ENCODE results near the gene SAMD3. TPM values are rescaled to one million over a fixed set of nuclear protein-coding genes. Genes with fewer than 3 reads are reported as not detected.

Gene SAMD3
- total RNA-seq, 4 donors from 2014 or later = 3.4 to 4.1 TPM; not detected in 2

DNA sequence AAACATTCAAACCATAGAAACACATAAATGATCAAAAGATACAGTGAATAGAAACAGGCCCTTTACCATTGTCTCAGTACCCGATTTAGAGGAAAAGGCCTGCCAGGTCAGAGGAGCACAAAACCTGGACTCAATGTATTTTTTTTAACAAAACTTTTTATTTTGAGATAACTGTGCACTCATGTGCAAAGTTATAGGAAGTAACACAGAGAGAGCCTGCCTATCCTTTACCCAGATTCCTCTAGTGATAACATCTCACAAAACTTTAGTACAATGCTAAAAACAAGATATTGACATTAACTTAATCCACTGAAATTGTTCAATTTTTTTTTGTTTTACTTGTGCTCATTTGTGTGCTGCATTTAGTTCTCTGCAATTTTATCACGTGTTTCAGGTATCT is 36.8 kb upstream of the SAMD3 start:
- DNase-seq = no peak
- H3K9me3 ChIP-seq = no peaks in the 10 kb centered on the region
- no peak overlapping the region for H3K27ac ChIP-seq
- no peaks in the 10 kb centered on the region for H3K27me3 ChIP-seq
- H3K4me3 ChIP-seq = no peak overlapping the region
- no peaks in the 10 kb centered on the region for H3K36me3 ChIP-seq
- no peaks in the 10 kb centered on the region for H3K4me1 ChIP-seq
- no peak for TF ChIP-seq POLR2A (IDR thresholded peaks at IDR 0.05)

- Histone ChIP-seq H3K36me3 (no peaks in the 10 kb centered on the region), H3K4me1 (no peaks in the 10 kb centered on the region), H3K27me3 (no peaks in the 10 kb centered on the region), H3K27ac (no peak overlapping the region), H3K4me3 (no peak overlapping the region), H3K9me3 (no peaks in the 10 kb centered on the region)
- TF ChIP-seq, protein P1, sequence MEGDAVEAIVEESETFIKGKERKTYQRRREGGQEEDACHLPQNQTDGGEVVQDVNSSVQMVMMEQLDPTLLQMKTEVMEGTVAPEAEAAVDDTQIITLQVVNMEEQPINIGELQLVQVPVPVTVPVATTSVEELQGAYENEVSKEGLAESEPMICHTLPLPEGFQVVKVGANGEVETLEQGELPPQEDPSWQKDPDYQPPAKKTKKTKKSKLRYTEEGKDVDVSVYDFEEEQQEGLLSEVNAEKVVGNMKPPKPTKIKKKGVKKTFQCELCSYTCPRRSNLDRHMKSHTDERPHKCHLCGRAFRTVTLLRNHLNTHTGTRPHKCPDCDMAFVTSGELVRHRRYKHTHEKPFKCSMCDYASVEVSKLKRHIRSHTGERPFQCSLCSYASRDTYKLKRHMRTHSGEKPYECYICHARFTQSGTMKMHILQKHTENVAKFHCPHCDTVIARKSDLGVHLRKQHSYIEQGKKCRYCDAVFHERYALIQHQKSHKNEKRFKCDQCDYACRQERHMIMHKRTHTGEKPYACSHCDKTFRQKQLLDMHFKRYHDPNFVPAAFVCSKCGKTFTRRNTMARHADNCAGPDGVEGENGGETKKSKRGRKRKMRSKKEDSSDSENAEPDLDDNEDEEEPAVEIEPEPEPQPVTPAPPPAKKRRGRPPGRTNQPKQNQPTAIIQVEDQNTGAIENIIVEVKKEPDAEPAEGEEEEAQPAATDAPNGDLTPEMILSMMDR (IDR thresholded peaks at IDR 0.05) = no peak
- no peak for TF ChIP-seq POLR2A (IDR thresholded peaks at IDR 0.05)
- no peak for DNase-seq
Observed at GRCh38 chr6:130259140-130259539, 36.4 kb upstream of the SAMD3 start.

- TF ChIP-seq, protein P1 (IDR thresholded peaks at IDR 0.05) = no peak
- no peak for TF ChIP-seq POLR2A (IDR thresholded peaks at IDR 0.05)
- no peak overlapping the region for H3K27ac ChIP-seq
Observed at GRCh38 chr6:130252527-130253237, 29.9 kb upstream of the SAMD3 start.

GRCh38 chr6:130245267-130245666 is 22.5 kb upstream of the SAMD3 start:
- Histone ChIP-seq H3K4me1 (no peaks in the 10 kb centered on the region), H3K27ac (no peak overlapping the region), H3K9me3 (no peaks in the 10 kb centered on the region), H3K4me3 (no peak overlapping the region), H3K27me3 (no peaks in the 10 kb centered on the region), H3K36me3 (no peaks in the 10 kb centered on the region)
- DNase-seq = no peak
- no peak for TF ChIP-seq POLR2A (IDR thresholded peaks at IDR 0.05)
- TF ChIP-seq, protein P1 (IDR thresholded peaks at IDR 0.05) = no peak

More at GRCh38 chr6:130252527-130253237, 29.9 kb upstream of the SAMD3 start:
- no peak overlapping the region for H3K4me3 ChIP-seq
- no peaks in the 10 kb centered on the region for H3K36me3 ChIP-seq
- no peaks in the 10 kb centered on the region for H3K4me1 ChIP-seq
- no peak for DNase-seq
- no peaks in the 10 kb centered on the region for H3K9me3 ChIP-seq
- no peaks in the 10 kb centered on the region for H3K27me3 ChIP-seq

DNA sequence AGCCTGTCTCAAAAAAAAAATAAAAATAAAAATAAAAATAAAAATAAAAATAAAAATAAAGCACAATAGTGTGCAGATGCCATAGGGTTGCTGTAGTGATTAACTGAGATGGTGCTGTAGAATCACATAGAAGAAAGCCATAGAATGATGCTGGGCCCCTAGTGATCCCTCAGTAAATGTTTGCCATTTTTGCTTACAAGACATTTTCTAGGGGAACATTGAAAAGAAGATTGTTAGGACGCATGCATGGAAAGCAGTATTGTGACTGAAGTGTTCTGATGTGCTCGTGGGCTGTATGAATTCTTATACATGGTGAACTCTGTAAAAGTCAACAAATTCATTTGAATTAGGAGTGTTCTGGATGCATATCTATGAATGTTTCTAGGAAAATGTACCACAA is 22.0 kb upstream of the SAMD3 start:
- Histone ChIP-seq H3K36me3 (no peaks in the 10 kb centered on the region), H3K9me3 (no peaks in the 10 kb centered on the region), H3K4me3 (no peak overlapping the region), H3K4me1 (no peaks in the 10 kb centered on the region), H3K27me3 (no peaks in the 10 kb centered on the region), H3K27ac (no peak overlapping the region)
- TF ChIP-seq, protein P1 (IDR thresholded peaks at IDR 0.05) = no peak
- no peak for TF ChIP-seq POLR2A (IDR thresholded peaks at IDR 0.05)
- no peak for DNase-seq

DNA sequence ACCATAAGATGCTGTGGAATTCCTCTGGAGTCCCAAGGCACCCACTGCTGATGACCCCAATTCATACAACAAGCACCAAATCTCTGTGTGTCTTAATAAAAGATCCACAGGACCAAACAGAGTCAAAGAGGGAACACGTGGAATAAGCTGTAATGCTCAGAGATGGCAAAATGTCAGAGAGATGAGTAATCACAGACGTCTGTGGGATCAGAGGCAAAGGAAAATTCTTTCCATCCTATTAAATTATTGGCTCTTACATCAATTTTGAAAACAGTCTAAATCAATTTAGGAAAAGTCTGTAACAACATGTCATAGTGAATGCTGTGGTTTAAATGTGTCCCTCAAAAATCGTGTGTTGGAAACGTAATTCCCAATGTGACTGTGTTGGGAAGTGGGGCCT is 17.5 kb upstream of the SAMD3 start:
- Histone ChIP-seq H3K27me3 (no peaks in the 10 kb centered on the region), H3K9me3 (no peaks in the 10 kb centered on the region), H3K36me3 (no peaks in the 10 kb centered on the region), H3K27ac (no peak overlapping the region), H3K4me3 (no peak overlapping the region), H3K4me1 (no peaks in the 10 kb centered on the region)
- DNase-seq = no peak
- TF ChIP-seq, protein P1 (IDR thresholded peaks at IDR 0.05) = no peak
- TF ChIP-seq POLR2A (IDR thresholded peaks at IDR 0.05) = no peak
